SJCRH30 (cell line): ENCODE measurements around the gene TRAK2. TPM values are rescaled to one million over a fixed set of nuclear protein-coding genes. Genes with fewer than 3 reads are reported as not detected.

Source experiments
- DNase-seq, 2 experiments: peaks; one replicate each; pipeline ENCODE4 v3.0.0-alpha.2; 2015 to 2020
- H3K27ac ChIP-seq: fragments of 250-450 bp; sonication (Bioruptor Pico); 2 replicates; pipeline ENCODE4 v1.5.1; 2020; ENCODE audit warnings: mild to moderate bottlenecking, moderate library complexity
- H3K27me3 ChIP-seq: fragments of 250-450 bp; sonication (Bioruptor Pico); 2 replicates; pipeline ENCODE4 v1.5.1; 2020; ENCODE audit warnings: mild to moderate bottlenecking, moderate library complexity
- H3K36me3 ChIP-seq: fragments of 250-450 bp; sonication (Bioruptor Pico); 2 replicates; pipeline ENCODE4 v1.5.1; 2020; ENCODE audit warnings: mild to moderate bottlenecking, moderate library complexity
- H3K4me1 ChIP-seq: fragments of 250-450 bp; sonication (Bioruptor Pico); 2 replicates; pipeline ENCODE4 v1.5.1; 2020; ENCODE audit warnings: mild to moderate bottlenecking, moderate library complexity
- H3K4me3 ChIP-seq: fragments of 250-450 bp; sonication (Bioruptor Pico); 2 replicates; pipeline ENCODE4 v1.5.1; 2020; ENCODE audit warnings: mild to moderate bottlenecking, moderate library complexity
- H3K9me3 ChIP-seq: fragments of 250-450 bp; sonication (Bioruptor Pico); replicated peaks from 2 replicates; pipeline ENCODE4 v1.5.1; 2020; ENCODE audit warnings: mild to moderate bottlenecking, moderate library complexity
- total RNA-seq: library from RNA; depleted of rRNA; stranded (reverse); fragments of >200 nt; shearing (Covaris generic); gene quantifications from 2 replicates; pipeline ENCODE4 v1.2.3, GENCODE V29; 2014

The TRAK2 gene
- total RNA-seq, 1 experiment from 2014 or later, result 15.3 TPM

DNA sequence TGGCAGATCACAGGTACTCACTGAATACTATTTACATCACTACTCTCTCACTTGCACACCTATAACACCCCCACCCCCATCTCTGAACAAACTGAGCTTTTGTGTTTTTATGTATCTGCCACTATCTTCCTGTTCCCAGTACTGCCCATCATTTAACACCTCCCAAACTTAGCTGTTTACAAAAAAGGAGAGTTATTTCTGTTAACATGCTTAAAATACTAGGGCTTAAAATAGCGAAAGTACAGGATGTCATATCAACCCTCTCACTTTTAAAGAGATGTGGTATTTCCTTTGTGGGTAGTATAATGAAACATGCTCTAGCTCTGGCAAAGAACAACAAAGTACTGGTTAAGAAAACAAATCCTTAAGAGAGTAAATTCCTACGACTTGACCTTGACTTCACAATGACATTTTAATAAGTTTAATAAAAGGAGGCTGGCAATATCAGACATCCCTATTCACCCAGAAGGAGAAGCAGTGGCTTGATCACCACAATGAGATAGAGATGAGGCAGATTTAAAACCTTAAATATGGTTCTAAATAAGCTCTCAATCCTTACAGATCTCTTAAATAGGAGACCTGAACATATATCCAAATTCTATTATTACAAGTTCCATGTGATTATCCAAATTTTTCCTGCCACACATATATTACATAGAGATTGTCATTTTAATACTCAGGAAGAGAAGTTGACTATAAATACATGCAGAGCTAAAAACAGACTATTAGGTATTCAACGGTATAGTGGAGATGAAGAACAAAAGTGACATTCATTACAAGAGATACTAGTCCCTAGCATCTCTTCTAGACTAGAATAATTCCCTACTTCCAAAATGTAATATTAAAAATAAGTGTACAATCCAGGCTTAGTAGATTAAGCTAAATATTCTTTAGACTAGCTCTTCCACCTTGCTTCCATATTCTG lies 36.9 kb downstream of the TRAK2 start:
- H3K4me1 ChIP-seq, result no peaks in the 10 kb centered on the region
- H3K36me3 ChIP-seq, result no peaks in the 10 kb centered on the region
- H3K4me3 ChIP-seq, result no peak overlapping the region
- DNase-seq, result no peak
- no peaks in the 10 kb centered on the region for H3K9me3 ChIP-seq
- no peaks in the 10 kb centered on the region for H3K27me3 ChIP-seq
- no peak overlapping the region for H3K27ac ChIP-seq

DNA sequence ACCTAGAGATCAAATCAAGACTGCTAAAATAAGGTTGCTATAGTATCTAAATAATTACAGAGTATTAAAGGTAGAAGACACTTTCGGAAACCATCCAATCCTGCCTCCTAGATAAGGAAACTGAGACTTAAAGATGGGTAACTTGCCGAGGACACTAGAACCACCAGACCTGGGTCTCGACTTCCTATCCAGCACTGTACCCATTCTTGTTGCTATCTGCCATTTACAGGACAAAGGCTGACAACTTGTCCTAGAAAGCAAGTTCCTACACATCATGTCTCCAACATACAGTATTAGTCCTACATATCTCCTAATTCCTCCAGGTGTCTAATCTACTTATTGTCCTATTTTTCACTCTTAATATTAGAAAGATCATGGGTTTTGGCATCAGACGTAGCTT lies 37.7 kb downstream of the TRAK2 start:
- H3K4me1 ChIP-seq, result no peaks in the 10 kb centered on the region
- no peak overlapping the region for H3K4me3 ChIP-seq
- DNase-seq, result no peak
- no peaks in the 10 kb centered on the region for H3K27me3 ChIP-seq
- H3K36me3 ChIP-seq, result no peaks in the 10 kb centered on the region
- no peaks in the 10 kb centered on the region for H3K9me3 ChIP-seq
- H3K27ac ChIP-seq, result no peak overlapping the region

DNA sequence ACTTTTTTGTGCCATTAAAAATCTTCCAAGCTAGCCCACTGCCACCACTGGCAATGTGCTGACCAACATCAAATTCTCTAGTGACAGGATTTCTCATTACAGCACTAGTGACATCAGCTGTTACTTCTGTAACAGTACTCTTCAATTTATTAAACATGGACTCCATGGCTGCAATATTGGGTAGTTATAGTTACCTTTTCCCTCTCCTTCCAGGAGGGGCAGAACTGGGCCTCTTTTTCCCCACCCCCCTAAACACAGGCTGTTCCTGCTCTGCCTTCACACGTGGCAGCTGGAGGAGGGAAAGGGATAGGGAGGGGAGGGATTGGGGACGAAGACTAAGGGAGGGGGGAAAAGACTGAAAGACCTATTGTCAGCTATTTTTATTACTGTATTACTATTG lies 38.1 kb downstream of the TRAK2 start:
- Histone ChIP-seq H3K36me3 (no peaks in the 10 kb centered on the region), H3K4me3 (no peak overlapping the region), H3K27ac (no peak overlapping the region), H3K9me3 (no peaks in the 10 kb centered on the region), H3K27me3 (no peaks in the 10 kb centered on the region), H3K4me1 (no peaks in the 10 kb centered on the region)
- no peak for DNase-seq

DNA sequence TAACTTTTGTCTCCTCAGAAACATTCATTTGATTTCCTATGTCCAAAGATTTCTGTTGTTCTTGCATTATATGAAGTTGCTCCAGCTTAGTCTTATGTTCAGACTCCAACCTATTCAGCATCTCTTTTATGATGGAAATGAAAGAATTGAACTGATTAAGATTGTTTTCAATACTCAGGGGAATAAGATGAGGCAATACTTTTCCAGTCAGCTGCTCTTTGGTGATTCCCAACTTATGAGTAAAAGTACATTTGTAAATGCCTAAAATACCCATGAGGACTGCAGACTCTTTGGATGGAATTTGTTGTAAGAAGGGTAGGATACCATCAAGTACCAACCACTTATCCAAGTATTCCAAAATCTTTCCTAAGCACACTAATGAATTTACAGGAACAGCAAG lies 39.8 kb downstream of the TRAK2 start:
- Histone ChIP-seq H3K27me3 (no peaks in the 10 kb centered on the region), H3K27ac (no peak overlapping the region), H3K9me3 (no peaks in the 10 kb centered on the region), H3K4me3 (no peak overlapping the region), H3K36me3 (no peaks in the 10 kb centered on the region), H3K4me1 (no peaks in the 10 kb centered on the region)
- no peak for DNase-seq

DNA sequence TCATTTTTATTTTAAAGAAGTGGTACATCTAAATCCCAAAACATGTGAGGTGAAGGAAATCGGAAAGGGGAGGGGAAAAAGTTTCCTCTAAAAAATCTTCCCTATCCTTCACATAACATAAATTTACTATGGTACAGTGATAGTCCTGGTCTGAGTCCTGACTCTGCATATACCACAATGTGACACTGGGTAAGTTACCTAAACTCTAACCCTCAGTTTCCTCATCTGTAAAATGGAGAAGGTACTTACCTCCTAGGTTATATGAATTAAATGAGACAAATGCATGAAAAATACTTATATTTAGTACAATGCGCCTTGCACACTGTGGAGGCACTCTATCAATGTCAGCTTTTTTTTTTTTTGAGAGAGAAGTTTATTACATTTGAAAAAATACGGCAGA lies 42.3 kb downstream of the TRAK2 start:
- H3K27ac ChIP-seq, result no peak overlapping the region
- H3K9me3 ChIP-seq, result no peaks in the 10 kb centered on the region
- DNase-seq, result no peak
- no peak overlapping the region for H3K4me3 ChIP-seq
- H3K36me3 ChIP-seq, result no peaks in the 10 kb centered on the region
- H3K4me1 ChIP-seq, result no peaks in the 10 kb centered on the region
- H3K27me3 ChIP-seq, result no peaks in the 10 kb centered on the region

DNA sequence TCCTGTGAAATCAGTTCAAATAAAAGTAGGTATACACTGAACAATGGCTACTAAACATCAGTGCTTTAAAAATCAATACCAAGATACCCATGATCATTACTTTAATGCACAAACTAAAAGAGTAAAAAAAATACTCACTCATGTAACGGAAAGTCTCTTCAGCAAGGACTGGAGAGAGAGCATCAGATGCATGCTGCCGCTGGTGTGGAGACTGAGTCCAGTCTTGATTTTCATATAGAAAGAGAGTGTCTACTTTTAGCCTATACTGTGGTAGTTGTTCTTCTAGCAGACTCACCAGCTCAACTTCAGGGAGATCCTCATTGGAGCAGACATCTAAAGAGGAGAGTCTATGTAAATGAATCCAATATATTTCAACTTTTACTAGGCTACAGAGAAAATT lies 44.0 kb downstream of the TRAK2 start:
- no peaks in the 10 kb centered on the region for H3K36me3 ChIP-seq
- no peaks in the 10 kb centered on the region for H3K27me3 ChIP-seq
- no peak for DNase-seq
- H3K9me3 ChIP-seq, result no peaks in the 10 kb centered on the region
- no peaks in the 10 kb centered on the region; the same call in 1 of the 2 replicates for H3K4me1 ChIP-seq
- no peak overlapping the region for H3K4me3 ChIP-seq
- no peak overlapping the region for H3K27ac ChIP-seq

DNA sequence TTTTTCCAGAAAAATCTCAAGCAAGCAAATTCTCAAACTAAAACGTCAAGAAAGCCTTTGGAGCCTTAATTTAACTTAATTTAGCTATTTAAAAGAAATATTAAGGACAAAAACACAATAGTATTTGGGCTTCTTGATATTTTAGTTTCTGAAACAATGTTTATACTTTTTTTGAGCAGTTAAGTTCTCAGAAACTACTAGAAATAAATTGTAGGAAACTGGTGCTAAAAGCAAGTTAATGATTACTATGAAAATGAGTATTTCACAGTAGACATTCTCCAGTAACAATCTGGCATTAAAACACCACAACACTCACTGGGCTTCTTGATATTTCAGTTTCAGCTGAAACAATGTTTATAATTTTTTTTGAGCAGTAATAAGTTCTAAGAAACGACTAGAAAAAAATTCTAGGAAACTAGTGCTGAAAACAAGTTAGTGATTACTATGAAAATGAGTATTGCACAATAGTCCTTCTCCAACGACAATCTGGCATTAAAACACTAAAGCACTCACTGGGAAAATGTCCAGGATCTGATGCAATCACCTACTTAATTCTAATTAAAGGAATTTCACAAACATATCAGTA lies 45.1 kb downstream of the TRAK2 start:
- Histone ChIP-seq H3K27me3 (no peaks in the 10 kb centered on the region), H3K4me3 (no peak overlapping the region), H3K36me3 (no peaks in the 10 kb centered on the region), H3K27ac (no peak overlapping the region), H3K9me3 (no peaks in the 10 kb centered on the region), H3K4me1 (no peaks in the 10 kb centered on the region; the same call in none of the 2 replicates)
- no peak for DNase-seq

DNA sequence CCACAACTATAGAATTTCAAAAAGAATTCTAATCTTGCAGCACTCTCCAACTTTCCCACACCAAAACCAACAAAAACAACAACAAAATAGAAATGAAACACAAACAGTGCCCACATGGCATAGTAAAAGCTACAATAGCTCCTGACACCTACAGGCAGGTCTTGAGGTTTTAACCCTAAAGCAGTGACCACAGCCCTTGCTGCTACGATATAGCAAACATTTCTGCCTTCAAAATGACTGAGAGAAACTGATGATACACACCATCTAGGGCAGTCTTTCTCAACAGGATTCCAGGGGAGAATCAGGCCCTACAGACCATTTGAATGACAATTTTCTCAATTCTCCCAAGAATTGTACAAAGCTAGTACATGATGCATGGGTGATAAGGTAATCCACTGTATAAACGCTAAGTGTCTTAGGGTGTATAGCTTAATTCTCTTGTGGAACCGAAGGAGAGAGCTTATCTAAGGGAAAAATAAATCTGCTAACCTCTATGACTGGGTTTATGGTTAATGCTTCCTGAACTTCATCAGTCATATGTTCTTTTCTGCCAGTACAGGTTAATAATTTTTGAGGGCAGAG lies 46.5 kb downstream of the TRAK2 start:
- H3K27ac ChIP-seq, result no peak overlapping the region
- peaks cover 3% of the 10 kb centered on the region; the same call in 1 of the 2 replicates for H3K36me3 ChIP-seq
- no peaks in the 10 kb centered on the region; the same call in none of the 2 replicates for H3K4me1 ChIP-seq
- H3K4me3 ChIP-seq, result no peak overlapping the region
- no peak for DNase-seq
- H3K9me3 ChIP-seq, result no peaks in the 10 kb centered on the region
- H3K27me3 ChIP-seq, result no peaks in the 10 kb centered on the region

DNA sequence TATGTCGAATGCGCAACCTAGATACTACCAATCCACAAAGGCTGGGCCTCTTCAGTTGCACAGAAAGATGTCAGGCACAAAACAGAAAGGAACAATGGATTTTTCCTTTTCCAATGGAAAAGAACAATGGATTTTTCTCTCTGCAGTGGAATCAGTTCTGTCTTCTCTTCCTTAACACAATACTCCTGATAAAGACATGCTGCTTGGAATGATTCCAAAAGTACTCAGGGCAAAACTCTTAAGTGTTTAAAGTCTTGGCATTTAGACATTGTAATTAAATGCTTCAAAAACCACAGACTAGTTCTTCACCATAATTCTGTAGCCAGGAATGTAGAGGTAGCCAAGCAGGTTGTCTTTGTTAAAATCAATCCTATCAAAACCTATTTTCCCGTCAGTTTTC lies 47.4 kb downstream of the TRAK2 start:
- Histone ChIP-seq H3K4me1 (no peaks in the 10 kb centered on the region; the same call in none of the 2 replicates), H3K27me3 (no peaks in the 10 kb centered on the region), H3K9me3 (no peaks in the 10 kb centered on the region), H3K36me3 (peaks cover 3% of the 10 kb centered on the region; the same call in 1 of the 2 replicates), H3K4me3 (no peak overlapping the region), H3K27ac (no peak overlapping the region)
- no peak for DNase-seq

DNA sequence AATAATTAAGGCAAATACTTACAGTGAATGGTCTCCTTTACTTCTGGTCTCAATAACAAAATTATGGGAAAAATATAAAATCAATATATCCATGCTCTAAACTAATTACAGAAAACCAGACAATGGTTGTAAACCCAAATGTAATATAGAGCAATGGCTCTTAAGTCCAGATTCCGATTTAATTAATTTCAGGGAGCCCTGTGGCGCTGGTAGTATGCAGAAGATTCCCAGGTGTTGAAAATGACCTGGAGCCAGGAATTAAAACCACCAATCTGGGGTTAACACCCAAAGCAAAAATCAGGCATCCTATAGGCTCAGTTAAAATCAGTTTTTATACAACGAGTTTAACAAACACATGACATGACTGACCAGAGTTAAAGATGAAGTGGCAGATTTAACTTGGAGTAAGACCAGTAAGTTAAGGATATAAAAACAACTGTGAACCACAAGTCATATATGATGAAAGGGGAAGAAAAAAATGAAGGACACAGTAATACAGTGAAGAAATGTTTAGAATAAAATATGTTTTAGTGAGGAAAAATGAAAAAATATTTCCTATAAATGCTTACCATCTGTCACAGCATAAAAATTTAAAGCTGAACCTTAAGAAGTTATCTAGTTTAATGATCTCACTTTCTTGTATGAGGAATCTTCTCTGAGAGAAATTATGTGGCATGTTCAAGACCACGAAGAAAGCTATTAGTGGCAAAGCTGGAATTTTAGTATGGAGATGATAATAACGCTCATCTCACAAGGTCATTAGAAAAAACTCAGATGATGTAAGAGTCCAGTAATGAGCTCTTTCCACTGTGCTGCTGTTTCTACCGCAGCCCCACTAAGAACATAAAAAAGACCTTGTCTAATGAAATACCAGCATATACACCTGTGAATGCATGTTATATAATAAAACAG lies 48.4 kb downstream of the TRAK2 start:
- no peaks in the 10 kb centered on the region for H3K9me3 ChIP-seq
- no peaks in the 10 kb centered on the region for H3K27me3 ChIP-seq
- H3K4me3 ChIP-seq, result no peak overlapping the region
- H3K27ac ChIP-seq, result no peak overlapping the region
- no peaks in the 10 kb centered on the region; the same call in none of the 2 replicates for H3K4me1 ChIP-seq
- peaks cover 3% of the 10 kb centered on the region; the same call in 1 of the 2 replicates for H3K36me3 ChIP-seq
- DNase-seq, result no peak

DNA sequence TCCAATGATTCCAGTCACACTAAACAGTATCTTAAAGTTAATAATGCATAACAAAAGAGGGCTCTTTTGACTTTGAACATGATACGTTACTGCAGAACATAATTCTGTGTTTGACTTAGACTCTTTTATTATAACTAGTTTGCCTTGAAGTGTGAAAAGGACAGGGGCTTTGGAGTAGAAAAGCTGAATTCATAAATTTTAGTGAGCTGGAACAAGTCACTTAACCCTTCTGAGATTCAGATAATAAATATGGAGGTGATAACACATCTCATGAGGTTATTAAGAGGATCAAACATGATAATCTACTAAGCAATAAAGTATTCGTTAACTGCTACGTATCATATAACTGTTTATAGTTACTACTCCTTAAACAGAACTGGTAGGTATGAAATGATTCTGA lies 49.4 kb downstream of the TRAK2 start:
- DNase-seq, result no peak
- Histone ChIP-seq H3K36me3 (peaks cover 3% of the 10 kb centered on the region; the same call in 1 of the 2 replicates), H3K27ac (no peak overlapping the region), H3K4me3 (no peak overlapping the region), H3K9me3 (no peaks in the 10 kb centered on the region), H3K27me3 (no peaks in the 10 kb centered on the region), H3K4me1 (no peaks in the 10 kb centered on the region; the same call in none of the 2 replicates)

DNA sequence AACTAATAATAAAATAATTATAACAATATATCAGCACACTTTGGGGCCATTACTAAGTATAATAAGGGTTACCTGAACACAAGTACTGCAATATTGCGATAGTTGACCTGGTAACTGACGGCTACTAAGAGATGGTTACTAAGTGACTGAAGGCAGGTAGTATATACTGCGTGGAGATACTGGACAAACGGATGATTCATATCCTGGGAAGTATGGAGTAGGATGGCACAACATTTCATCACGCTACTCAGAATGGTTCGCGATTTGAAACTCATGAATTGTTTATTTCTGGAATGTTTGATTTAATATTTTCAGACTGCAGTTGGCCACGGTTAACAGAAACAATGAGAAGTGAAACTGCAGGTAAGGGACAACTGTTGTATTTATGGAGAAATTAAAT lies 54.7 kb downstream of the TRAK2 start:
- DNase-seq, result no peak
- no peaks in the 10 kb centered on the region; the same call in 1 of the 2 replicates for H3K4me1 ChIP-seq
- no peak overlapping the region for H3K4me3 ChIP-seq
- no peaks in the 10 kb centered on the region for H3K9me3 ChIP-seq
- no peaks in the 10 kb centered on the region for H3K27me3 ChIP-seq
- no peak overlapping the region for H3K27ac ChIP-seq
- peaks cover 13% of the 10 kb centered on the region for H3K36me3 ChIP-seq

DNA sequence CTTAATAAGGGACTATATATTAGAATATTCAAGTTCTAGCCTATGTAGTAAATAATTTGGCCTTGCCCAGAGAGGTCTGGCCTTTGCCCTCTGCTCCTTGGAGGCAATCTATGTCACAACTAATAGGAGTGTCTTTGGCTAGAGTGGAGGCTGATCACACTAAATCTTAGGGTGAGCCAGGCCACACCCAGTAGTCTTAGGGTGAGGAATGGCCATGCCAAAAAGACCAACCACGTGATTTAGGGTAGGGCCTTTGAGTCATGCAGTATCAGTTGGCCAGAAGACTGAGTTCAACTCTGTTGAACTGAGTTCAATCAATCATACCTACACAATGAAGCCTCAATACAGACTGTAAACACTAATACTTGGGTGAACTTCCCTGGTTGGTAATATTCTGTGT lies 68.1 kb downstream of the TRAK2 start:
- Histone ChIP-seq H3K4me3 (no peak overlapping the region), H3K4me1 (no peaks in the 10 kb centered on the region), H3K27me3 (no peaks in the 10 kb centered on the region), H3K36me3 (peaks cover 3% of the 10 kb centered on the region; the same call in 1 of the 2 replicates), H3K27ac (no peak overlapping the region), H3K9me3 (no peaks in the 10 kb centered on the region)
- no peak for DNase-seq
